Breast epithelium (tissue), 4 donors: ENCODE measurements around the gene NFATC4. TPM values are rescaled to one million over a fixed set of nuclear protein-coding genes. Genes with fewer than 3 reads are reported as not detected.

Experiments used
- DNase-seq, 2 donors: peaks; one replicate each; pipeline ENCODE4 v3.0.0-alpha.2; 2019; ENCODE audit warnings: low spot score in 2 of 2
- H3K27ac ChIP-seq, 2 donors: fragments of 200-600 bp; sonication (generic) in 1 of 2; one replicate each; pipeline ENCODE4 v1.5.1; 2016 to 2019; ENCODE audit warnings: mild to moderate bottlenecking in 1 of 2
- H3K27me3 ChIP-seq, 2 donors: fragments of 200-600 bp; sonication (generic) in 1 of 2; one replicate each; pipeline versions ENCODE4 v1.5.1 to v1.6.0; 2017 to 2019; ENCODE audit warnings: control low read depth in 1 of 2, mild to moderate bottlenecking in 1 of 2
- H3K36me3 ChIP-seq: fragments of 200-600 bp; one replicate; pipeline ENCODE4 v1.5.1; 2019
- H3K4me1 ChIP-seq, 2 donors: fragments of 200-600 bp; sonication (generic); one replicate each; pipeline ENCODE4 v1.5.1; 2016 to 2019; ENCODE audit warnings: control low read depth in 1 of 2
- H3K4me3 ChIP-seq, 3 donors: fragments of 200-600 bp; sonication (generic); 1 replicate in 2 of 3; 2 replicates in 1 of 3; pipeline ENCODE4 v1.5.1; 2016 to 2019; ENCODE audit warnings: mild to moderate bottlenecking in 3 of 3, moderate library complexity in 2 of 3
- H3K9me3 ChIP-seq, 2 donors: fragments of 200-600 bp; sonication (generic) in 1 of 2; one replicate each; pipeline ENCODE4 v1.5.1; 2016 to 2019; ENCODE audit warnings: control low read depth in 1 of 2
- CTCF ChIP-seq, 3 donors: fragments of 450-650 bp; IDR thresholded peaks; one replicate each; pipeline ENCODE4 v1.5.1; 2016 to 2017; ENCODE audit warnings: antibody characterized with exemption in 3 of 3, mild to moderate bottlenecking in 3 of 3, moderate library complexity in 3 of 3
- POLR2A ChIP-seq: fragments of 450-650 bp; IDR thresholded peaks from one replicate; pipeline ENCODE4 v1.6.1; 2016; ENCODE audit warnings: antibody characterized with exemption, mild to moderate bottlenecking, moderate library complexity
- POLR2AphosphoS5 ChIP-seq, 3 donors: sonication (generic); formaldehyde crosslinking; IDR thresholded peaks; one replicate each; pipeline ENCODE4 v1.6.1; 2017; ENCODE audit warnings: antibody characterized with exemption in 3 of 3
- intact Hi-C: fragments of 100-400 bp; cut with DNase I; formaldehyde crosslinking; loops from one replicate; pipeline ENCODE4 v1.15.1; 2023; ENCODE audit warnings: low total_unique reads
- total RNA-seq, 3 donors: library from RNA; depleted of rRNA; stranded (reverse); fragments of >200 nt; gene quantifications; one replicate each; pipeline ENCODE4 v1.1.0, GENCODE V29; 2016

The NFATC4 gene
- total RNA-seq, 3 donors from 2014 or later = 28.6 to 67.2 (median 32.8) TPM

DNA sequence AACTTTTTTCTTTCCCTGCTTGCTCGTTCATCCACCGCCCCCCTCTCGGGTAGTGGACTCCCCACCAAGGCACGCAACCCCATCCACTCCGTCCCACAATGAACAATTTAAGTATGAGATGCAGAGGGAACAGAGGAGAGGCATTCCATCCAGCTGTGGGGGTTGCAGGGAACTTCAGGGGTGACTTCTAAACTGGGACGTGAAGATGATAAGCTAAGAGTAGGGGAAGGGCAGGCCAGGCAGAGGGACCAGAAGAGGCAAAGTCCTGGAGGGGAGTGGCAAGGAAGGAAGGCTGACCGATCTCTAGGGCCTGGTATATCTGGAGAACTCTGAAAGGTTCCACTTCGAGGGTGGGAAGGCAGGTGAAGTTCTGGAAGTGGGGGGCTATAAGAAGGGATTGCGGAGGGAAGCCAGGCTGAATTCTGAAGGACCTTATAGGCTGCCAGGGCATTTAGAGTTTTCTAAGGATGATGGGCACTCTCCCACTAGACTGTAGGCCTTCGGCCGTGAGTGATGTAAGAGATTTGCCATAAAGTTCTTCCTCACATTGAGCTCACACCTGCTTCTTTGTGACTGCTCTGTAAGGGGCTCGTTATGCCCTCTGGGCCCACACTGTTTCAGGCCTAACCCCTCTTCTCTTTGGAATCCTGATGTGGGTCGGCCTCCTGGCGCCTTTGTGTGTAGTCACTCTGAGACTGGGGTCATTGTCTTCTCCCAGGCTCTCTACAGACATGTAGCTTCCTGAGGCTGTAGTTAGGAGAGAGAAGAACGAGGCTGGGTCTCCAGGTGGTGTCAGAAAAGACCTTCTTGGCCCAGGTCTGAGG lies 12.1 kb downstream of the NFATC4 start:
- intact Hi-C loops = no loop called here
- no peaks in the 10 kb centered on the region for H3K4me1 ChIP-seq

GRCh38 chr14:24381363-24382063 lies 13.5 kb downstream of the NFATC4 start:
- DNase-seq = no peak
- no peaks in the 10 kb centered on the region for H3K9me3 ChIP-seq
- H3K36me3 ChIP-seq = no peaks in the 10 kb centered on the region
- TF ChIP-seq POLR2A (no peak), CTCF (IDR thresholded peaks at IDR 0.05) (no peak), POLR2AphosphoS5 (IDR thresholded peaks at IDR 0.05) (no peak)
- no peaks in the 10 kb centered on the region for H3K27me3 ChIP-seq
- H3K4me1 ChIP-seq = no peaks in the 10 kb centered on the region
- intact Hi-C loops = no loop called here
- no peak overlapping the region for H3K4me3 ChIP-seq
- H3K27ac ChIP-seq = peak overlapping the region in 1 of 2 donors; percentile 3

More for the DNA sequence above, 12.1 kb downstream of the NFATC4 start:
- Histone ChIP-seq H3K9me3 (no peaks in the 10 kb centered on the region), H3K27ac (no peak overlapping the region), H3K27me3 (no peaks in the 10 kb centered on the region), H3K4me3 (no peak overlapping the region), H3K36me3 (no peaks in the 10 kb centered on the region)
- DNase-seq = no peak
- TF ChIP-seq POLR2A (no peak), POLR2AphosphoS5 (IDR thresholded peaks at IDR 0.05) (no peak), CTCF (IDR thresholded peaks at IDR 0.05) (no peak)

DNA sequence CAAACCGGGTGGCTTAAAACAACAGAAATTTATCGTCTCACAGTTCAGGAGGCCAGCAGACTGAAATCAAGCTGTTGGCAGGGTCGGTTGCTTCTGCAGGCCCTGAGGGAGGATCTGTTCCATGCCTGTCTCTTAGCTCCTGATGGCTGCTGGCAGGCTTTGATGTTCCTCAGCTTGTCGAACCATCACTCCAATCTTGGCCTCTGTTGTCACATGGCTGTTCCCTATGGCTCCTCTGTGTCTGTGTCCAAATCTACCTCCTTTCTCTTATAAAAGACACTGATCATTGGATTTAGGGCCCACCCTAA lies 14.0 kb downstream of the NFATC4 start:
- TF ChIP-seq POLR2A (no peak), CTCF (IDR thresholded peaks at IDR 0.05) (no peak), POLR2AphosphoS5 (IDR thresholded peaks at IDR 0.05) (no peak)
- no peaks in the 10 kb centered on the region for H3K27me3 ChIP-seq
- H3K36me3 ChIP-seq = no peaks in the 10 kb centered on the region
- no peak for DNase-seq
- H3K4me3 ChIP-seq = no peak overlapping the region
- no peaks in the 10 kb centered on the region for H3K4me1 ChIP-seq
- peak overlapping the region in 1 of 2 donors; percentile 3 for H3K27ac ChIP-seq
- H3K9me3 ChIP-seq = no peaks in the 10 kb centered on the region
- intact Hi-C loops = no loop called here

- Histone ChIP-seq H3K9me3 (no peaks in the 10 kb centered on the region), H3K4me1 (no peaks in the 10 kb centered on the region), H3K36me3 (no peaks in the 10 kb centered on the region), H3K4me3 (no peak overlapping the region), H3K27ac (no peak overlapping the region), H3K27me3 (no peaks in the 10 kb centered on the region)
- DNase-seq = no peak
- TF ChIP-seq CTCF (IDR thresholded peaks at IDR 0.05) = no peak
- no peak for TF ChIP-seq POLR2AphosphoS5 (IDR thresholded peaks at IDR 0.05)
- TF ChIP-seq POLR2A = no peak
- intact Hi-C loops = no loop called here
Measured at GRCh38 chr14:24384169-24384568, 16.2 kb downstream of the NFATC4 start.

- Histone ChIP-seq H3K9me3 (no peaks in the 10 kb centered on the region), H3K4me1 (no peaks in the 10 kb centered on the region), H3K27me3 (no peaks in the 10 kb centered on the region), H3K4me3 (no peak overlapping the region), H3K36me3 (no peaks in the 10 kb centered on the region), H3K27ac (no peak overlapping the region)
- DNase-seq = no peak
- no peak for TF ChIP-seq POLR2A
- no peak for TF ChIP-seq CTCF (IDR thresholded peaks at IDR 0.05)
- TF ChIP-seq POLR2AphosphoS5 (IDR thresholded peaks at IDR 0.05) = no peak
- intact Hi-C loops = no loop called here
Measured at GRCh38 chr14:24385524-24385923, 17.5 kb downstream of the NFATC4 start.
